Activated CD8-positive, alpha-beta memory T cell treated with anti-CD3 and anti-CD28 coated beads, Interleukin-2, amount 50 U/mL, for 48 hours (primary cell): ENCODE results near the gene OTOGL.
"Not testable (repeated sequence)": the region's sequence is repeated elsewhere in the genome, so short reads cannot be mapped to it uniquely, and the experiment has no call there.

Experiments used
- DNase-seq: peaks from one replicate; pipeline ENCODE4 v3.0.0-alpha.2; 2020

Gene OTOGL

GRCh38 chr12:80233926-80234325 is 134.6 kb downstream of the OTOGL start:
- no peak for DNase-seq

GRCh38 chr12:80234667-80235066 is 135.3 kb downstream of the OTOGL start:
- DNase-seq, result no peak

GRCh38 chr12:80235944-80236343 is 136.6 kb downstream of the OTOGL start:
- no peak for DNase-seq

DNA sequence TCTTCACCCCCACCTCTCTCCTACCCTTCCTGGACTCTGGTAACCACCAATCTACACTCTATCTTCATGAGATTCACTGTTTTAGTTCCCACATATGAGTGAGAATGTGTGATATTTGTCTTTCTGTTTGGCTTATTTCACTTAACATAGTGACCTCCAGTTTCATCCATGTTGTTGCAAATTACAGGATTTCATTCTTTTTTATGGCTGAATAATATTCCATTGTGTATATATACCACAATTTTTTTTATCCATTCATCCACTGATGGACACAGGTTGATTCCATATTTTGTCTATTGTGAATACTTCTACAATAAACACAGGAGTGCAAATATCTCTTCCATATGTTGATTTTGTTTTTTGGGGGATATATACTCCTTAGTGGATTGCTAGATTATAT is 140.5 kb downstream of the OTOGL start:
- DNase-seq, result no peak

GRCh38 chr12:80241576-80242273 is 142.4 kb downstream of the OTOGL start:
- no peak for DNase-seq

- DNase-seq, result no peak
These were observed 143.0 kb downstream of the OTOGL start for GRCh38 chr12:80242321-80242720.

- DNase-seq, result not testable (repeated sequence)
These were observed 150.2 kb downstream of the OTOGL start for GRCh38 chr12:80249581-80249980.

GRCh38 chr12:80257920-80258319 is 158.6 kb downstream of the OTOGL start:
- DNase-seq, result no peak

GRCh38 chr12:80260269-80260668 is 160.9 kb downstream of the OTOGL start:
- DNase-seq, result no peak

DNA sequence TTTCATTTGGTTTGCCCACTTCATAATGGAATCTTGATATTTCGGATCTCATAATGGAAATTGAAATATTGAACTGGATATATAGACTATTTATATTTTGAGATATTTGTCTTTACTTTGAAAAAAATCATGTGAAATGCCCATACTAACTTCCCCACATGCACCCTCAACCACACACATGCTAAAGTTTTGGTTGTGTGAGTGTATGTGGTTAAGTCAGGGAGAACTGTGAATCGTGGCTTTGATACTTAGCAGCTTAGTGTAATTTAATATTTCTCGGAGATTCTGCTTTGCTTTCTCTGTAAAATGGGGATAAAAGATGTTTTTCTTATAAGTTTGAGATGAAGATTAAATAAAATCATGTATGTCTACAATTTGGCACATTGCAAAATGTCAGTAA is 162.1 kb downstream of the OTOGL start:
- no peak for DNase-seq

GRCh38 chr12:80262346-80262745 is 163.0 kb downstream of the OTOGL start:
- no peak for DNase-seq

DNA sequence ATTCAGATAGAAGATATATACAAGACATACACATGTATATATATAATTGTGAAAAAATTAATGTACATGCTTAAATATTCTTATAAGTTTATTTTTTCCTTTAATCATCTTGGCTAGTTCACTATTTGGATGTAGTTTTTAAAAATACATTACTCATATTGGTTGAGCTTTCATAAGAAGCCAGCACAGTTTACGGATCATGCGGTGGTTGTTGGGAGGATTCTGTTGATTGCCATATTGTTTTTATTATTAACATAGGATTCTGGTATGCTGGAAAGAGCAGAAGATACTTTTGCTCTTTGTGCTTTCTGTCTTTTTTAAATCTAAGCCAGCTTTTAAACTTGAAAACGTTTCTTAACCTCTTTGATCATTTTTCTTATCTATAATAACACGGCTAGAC is 163.4 kb downstream of the OTOGL start:
- no peak for DNase-seq

GRCh38 chr12:80264386-80264785 is 165.0 kb downstream of the OTOGL start:
- DNase-seq, result no peak

DNA sequence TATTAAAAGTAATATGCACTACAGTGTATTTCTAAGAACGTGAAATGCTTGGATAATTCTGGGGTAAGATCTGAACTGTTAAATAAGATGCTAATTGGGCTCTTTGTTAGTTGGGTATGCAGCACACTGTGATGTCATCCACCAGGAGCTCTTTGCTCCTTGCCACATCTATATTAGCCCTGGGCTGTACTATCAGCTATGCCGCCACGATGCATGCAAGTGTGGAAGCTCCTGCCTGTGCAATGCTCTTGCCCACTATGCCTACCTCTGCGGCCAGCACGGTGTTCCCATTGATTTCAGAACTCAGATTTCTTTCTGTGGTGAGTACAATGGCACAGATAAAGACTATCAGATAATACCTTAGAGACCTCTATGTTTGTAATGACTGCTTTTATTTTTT is 165.6 kb downstream of the OTOGL start:
- no peak for DNase-seq

- DNase-seq, result no peak
These were observed 169.8 kb downstream of the OTOGL start for GRCh38 chr12:80268924-80269749.

DNA sequence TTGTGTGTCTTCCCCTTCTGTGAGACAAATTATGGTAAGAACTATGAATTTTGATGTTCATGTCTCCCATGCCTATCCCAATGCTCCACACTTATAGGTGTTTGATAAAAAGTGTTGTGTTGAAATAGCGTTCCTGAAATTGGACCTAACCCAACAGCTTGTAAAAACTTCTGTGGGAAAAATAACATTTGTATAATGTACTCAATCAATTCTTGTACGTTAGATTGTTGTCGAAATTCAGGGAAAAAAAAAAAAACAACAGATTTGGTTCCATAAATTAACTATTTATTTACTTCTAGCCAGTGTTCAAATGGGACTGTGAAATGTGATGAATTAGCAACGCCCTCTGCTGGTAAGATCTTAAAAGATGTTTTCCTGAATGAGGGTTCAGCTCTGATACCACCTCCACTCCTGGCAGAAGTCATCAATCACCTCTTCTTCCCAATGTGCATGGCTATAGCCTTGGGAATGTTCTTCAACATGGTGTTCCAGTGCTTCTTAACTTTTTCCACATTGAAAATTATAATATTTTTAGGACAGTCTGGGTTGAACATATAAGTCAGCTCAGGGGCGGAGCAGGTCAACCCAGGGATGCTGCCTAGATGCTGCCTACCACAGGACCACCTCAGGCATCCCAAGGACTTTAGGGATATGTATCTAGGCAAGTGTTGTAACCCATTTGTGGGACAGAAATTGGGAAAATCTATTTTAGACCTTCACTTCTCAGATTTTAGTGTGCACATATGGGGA is 170.6 kb downstream of the OTOGL start:
- no peak for DNase-seq

DNA sequence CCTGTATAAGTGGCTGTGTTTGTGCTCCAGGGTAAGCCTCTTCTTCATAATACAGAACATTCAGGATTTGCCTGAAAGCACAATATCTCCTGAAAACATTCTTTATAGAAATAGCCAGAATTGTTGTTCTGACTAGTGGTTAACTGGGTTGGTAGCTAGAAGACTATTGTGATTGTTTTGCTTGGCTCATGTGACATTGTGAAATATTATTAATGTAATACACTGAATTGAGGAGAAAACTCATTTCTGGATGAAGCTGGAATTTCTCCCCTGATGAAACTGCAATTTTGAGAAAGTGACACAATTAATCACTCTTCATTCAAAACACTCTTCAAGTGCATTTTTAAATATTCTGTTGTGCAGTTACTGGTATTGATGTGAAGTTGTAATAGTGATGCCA is 172.4 kb downstream of the OTOGL start:
- DNase-seq, result no peak

DNA sequence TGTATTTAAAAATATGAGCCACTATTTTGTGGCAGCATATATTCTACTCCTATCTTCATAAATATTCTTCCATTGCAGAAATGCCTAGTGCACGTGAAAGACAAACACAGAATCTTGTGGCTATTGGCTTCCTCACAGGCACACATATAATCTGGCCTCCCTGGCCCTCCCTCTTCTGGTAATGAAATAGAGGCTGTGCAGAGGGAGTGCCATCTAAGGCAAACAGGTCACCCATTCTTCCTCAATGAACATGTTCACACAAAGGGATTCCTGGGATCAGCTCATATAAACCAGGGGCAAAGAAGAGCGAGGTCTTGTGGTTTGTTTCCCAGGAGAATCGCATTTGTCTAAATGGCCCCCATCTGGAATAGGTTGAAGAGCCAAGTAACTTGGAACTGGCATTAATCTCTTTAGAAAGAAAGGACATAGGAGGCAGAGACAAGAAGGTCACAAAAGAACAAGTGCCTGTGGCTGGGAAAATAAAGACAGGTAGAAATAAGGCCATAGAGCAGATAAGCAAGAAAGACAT is 173.1 kb downstream of the OTOGL start:
- DNase-seq, result no peak

DNA sequence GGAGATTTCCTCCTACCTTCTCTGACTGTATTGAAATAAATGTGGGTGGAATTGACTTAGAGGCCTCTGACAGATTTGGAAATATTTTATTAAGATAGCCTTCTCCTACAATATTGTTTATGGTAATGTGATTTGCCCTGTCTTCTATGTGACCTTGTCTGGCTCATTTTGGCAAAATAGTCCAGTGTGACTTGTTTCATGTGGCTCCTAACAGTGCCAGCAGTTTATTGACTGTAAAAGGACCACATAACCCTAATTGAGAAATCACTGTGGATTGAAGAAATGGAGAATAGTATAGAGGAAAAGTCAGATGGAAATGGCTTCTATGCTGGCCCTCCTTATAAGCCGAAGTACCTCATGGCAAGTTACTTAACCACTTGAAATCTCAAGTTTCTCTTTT is 173.8 kb downstream of the OTOGL start:
- no peak for DNase-seq

GRCh38 chr12:80277732-80278131 is 178.4 kb downstream of the OTOGL start:
- DNase-seq, result no peak

- DNase-seq, result no peak
These were observed 182.9 kb downstream of the OTOGL start for GRCh38 chr12:80282226-80282625.

DNA sequence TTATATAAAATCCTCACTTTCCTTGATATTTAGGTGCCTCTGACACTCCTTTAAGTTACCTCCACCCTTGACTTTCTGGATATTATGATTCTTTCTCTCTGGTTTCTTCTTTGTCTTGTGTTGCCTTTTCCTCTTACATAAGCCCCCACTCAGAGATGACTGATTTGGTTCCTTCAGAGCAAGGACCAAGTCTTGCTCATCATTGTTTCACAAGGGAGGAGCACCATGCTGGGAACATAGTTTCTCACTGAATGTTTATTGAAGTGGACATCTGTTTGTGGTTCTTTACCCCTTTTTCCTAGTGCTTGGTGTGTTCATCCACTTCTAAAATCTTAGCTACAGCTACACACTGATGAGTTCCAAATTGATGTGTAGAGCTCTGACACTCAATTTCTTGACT is 183.4 kb downstream of the OTOGL start:
- no peak for DNase-seq

DNA sequence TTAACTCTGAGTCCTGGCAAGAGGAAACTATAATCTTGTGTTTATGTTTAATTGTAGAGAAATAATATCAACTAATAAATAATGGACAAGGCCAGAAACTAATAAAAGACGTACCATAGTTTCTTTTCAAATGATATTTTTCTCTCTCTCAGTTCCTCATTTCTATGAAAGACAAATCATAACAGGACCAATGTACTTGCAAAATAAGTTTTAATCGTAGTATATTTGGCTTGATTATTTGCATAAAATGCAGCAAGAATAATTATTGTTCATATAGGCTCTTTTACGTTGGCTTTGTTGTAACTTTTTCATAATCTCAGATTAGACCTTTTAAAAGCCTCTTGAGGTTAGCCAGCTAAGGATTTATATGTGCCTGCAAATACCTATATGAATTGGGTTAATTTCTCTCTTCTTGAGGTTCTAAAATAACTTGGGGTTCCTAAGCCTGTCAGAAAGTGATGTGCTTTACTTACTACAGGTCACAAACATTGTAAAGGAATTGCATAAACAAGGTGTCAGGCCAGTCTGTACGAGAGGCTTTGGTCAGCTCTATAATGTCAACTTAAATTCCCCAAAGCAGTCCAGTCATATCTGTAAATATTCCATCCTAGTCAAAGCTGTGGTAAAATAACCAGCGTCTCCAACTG is 191.9 kb downstream of the OTOGL start:
- no peak for DNase-seq
